T1000 (cell line): ENCODE results near the gene COL26A1.
A peak's percentile ranks its signal among the peaks of the same experiment; 100 is the strongest.

Experiments used
- DNase-seq: peaks from one replicate; lab custom pipeline; 2025; ENCODE audit warnings: mixed read lengths; lab: John Stamatoyannopoulos, UW

COL26A1 gene

DNA sequence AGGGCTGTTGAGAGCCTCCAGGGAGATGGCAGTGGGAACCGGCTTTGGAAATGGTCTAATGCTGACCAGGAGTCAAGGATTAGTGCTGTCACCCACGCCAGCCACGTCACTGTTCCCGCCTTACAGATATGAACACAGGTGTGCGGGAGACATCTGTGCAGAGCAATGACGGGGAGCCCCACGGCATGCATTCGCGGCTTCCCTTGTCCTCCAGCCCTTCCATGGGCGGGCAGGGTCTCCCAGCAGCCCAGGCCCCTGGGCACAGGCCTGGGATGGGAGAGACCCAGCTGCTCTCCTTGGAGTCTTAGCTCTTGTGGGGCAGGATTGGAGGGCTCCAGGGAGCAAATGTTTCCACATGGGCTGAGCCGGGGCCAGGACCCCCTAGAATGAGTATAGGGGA is 172.2 kb downstream of the COL26A1 start:
- no peak for DNase-seq

- DNase-seq = no peak
Observed at GRCh38 chr7:101535351-101535751, 172.7 kb downstream of the COL26A1 start.

- DNase-seq = no peak
Observed at GRCh38 chr7:101536232-101536631, 173.6 kb downstream of the COL26A1 start.

GRCh38 chr7:101536668-101537067 is 174.0 kb downstream of the COL26A1 start:
- DNase-seq = no peak

GRCh38 chr7:101537205-101537604 is 174.5 kb downstream of the COL26A1 start:
- DNase-seq = no peak

GRCh38 chr7:101537935-101538595 is 175.4 kb downstream of the COL26A1 start:
- DNase-seq = no peak

GRCh38 chr7:101538596-101539459 is 176.2 kb downstream of the COL26A1 start:
- peak; percentile 32 for DNase-seq

GRCh38 chr7:101539784-101540183 is 177.1 kb downstream of the COL26A1 start:
- DNase-seq = no peak

- DNase-seq = peak; percentile 40
Observed at GRCh38 chr7:101542527-101543241, 180.0 kb downstream of the COL26A1 start.

DNA sequence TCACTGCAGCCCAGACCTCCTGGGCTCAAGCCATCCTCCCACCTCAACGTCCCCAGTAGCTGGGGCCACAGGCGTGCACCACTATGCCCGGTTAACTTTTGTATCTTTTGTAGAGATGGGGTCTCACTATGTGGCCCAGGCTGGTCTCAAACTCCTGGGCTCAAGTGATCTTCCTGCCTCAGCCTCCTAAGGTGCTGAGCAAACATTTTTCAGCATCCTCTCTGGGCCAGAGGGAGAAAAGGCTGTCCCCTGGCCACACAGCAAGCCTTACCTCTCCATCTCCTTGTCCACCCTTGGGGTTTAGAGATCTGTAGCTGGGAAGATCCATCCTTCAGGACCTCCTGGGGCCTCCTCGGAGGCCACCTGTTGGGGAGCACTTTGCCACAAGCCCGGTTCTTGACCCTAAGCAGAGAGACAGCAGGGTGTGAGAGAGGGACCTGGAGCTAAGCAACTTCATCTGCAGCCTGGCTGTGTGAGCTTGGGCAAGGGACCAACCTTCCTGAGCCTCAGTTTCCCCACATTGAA is 180.6 kb downstream of the COL26A1 start:
- no peak for DNase-seq

- DNase-seq = no peak
Observed at GRCh38 chr7:101543846-101544245, 181.2 kb downstream of the COL26A1 start.

DNA sequence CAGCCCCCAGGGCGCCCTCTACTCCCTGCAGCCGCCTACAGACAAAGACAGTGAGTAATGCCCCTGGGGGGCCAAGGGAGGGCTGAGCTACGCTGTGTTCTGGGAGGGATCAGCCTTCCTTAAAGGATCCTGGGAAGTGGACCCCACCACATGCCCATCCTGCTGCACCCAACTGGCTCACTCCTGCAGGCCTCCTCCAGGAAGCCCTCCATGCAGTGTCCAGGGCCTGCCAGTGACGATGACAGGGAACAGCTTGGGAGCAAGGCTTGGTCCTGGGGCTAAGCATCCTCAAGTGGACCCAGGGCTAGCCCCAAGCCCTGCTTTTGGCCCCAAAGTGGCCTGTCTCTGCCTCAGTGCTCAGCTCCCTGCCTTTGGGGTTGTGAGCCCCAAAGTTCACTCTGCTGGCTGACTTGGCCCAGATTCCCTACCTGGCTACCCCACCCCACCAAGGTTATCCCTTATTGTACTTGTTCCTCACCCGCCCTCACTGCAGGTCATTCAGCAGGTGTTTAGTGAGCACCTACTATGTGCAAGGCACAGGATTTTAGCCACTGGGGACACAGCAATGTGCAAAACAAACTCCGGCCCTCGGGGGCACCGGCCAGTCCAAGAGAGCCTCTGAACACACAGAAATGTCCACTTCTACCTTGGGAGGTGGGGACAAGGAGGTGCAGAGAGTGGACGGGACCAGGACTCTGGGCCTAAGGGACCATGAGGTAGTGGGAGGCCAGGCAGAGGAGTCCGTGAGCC is 182.9 kb downstream of the COL26A1 start:
- DNase-seq = no peak

DNA sequence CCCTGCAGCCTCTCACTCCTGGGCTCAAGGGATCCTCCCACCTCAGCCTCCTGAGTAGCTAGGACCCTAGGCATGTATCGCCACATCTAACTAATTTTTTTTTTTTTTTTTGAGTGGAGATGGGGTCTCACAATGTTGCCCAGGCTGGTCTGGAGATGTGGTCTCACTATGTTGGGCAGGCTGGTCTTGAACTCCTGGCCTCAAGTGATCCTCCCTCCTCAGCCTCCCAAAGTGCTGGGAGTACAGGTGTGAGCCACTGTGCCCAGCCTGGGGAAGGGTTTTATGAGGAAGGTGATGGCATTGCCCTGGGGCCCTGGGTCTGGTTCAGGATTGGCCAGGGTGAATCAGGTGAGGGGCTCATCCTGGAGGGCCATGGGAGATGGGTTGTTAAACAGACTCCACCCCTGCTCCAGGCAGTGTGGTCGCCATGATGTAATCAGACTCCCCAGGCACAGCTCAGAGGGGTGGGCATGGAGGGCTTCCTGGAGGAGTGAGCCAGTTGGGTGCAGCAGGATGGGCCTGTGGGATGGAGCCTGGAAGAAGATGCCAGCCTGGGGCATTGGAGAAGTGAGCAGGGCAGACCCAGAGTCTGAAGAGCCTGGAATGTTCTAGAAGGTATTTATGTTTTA is 183.7 kb downstream of the COL26A1 start:
- no peak for DNase-seq

DNA sequence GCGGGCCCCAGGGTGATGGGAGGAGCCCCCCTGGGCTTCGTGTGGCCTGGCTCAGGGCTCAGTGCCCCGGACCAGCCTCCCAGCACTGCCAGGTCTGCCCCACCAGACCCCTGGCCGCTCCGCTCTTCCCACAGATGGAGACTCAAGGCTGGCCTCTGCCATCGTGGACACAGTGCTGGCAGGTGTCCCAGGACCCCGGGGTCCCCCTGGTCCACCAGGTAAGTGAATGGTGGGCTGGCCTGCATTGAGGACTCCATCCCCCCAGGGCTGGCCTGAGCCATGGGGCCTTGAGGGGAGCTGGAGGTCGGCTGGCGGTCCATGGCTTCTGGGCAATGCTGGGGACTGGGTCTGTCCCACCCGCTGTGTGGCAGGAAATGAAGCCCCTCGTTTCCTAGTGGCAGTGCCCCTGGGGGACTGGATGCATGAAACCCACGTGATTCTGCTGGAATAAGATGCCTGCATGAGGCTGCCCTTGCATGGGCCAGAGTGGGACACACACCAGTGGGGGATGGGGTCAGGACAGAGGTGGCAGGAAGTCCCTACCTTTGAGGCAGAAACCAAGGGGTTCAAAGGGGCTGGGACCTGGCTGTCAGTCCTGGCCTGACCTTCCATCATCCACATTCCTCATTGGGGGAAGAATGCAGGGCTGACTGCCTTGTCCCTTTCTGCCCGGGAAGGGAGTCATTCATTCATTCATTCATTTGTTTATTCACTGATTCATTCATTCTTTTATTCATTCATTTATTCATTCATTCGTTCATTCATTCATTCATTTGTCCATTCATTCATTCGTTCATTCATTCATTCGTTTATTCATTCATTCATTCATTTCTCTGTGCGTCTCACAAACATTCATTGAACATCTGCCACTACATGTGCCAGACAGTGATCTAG is 184.6 kb downstream of the COL26A1 start:
- no peak for DNase-seq

GRCh38 chr7:101547916-101548661 is 185.4 kb downstream of the COL26A1 start:
- no peak for DNase-seq

DNA sequence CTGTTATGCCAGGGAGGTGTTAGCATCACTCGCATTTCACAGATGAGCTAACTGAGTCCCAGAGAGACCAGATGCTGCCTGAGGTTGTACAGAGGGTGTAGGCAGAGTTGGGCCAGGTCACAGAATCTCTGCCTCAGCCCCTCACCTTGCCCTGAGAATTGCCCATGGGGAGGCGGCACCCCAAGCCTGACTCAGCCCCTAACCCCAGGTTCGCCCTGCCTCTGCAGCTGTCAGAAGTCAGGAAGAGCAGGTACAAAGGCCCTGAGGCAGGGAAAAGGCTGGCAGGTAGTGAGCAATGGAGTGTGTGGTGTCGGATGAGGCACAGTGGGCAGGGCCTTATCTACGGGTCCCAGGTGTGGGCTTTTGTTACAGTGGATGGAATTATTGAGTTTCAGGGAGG is 187.1 kb downstream of the COL26A1 start:
- DNase-seq = no peak

DNA sequence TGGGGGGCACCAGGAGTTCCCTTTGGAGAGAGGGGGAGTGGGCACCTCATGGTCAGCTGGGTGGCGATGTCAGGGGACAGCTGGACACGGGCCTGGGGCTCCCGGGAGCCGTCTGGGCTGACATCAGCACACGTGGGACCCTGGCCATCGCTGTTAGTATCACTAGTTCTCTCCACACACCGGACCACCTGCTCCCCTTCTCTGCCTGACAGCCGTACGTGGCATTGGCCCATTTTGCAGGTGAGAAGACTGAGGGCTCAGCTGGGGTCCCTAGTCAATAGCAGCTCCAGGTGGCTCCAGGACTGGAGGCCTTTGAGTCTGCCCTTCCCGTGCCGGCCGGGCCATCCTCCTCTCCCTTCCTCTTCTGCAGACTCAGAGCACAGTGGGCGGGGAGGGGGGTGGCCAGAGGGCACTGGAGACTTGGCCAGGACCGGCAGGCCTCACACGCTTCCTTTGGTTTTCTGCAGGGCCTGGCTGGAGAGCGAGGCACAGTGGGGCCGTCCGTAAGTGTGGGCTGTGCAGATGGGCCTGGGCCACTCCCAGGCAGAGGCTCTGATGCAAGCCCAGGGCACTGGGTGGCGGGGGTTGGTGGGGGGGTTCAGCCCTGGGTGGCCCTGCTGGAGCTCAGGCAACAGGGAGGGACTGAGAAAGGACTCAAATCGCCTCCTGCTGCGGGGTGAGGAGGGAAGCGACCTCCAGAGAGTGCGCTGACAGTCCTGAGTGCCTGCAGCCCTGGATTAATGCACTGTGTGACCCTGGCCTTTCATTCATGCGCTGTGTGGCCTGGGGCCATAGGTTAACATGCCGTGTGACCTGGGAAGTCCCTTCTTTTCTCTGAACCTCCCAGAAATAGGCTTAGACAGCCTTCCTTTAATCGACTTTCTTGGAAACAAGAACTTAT is 188.2 kb downstream of the COL26A1 start:
- no peak for DNase-seq

DNA sequence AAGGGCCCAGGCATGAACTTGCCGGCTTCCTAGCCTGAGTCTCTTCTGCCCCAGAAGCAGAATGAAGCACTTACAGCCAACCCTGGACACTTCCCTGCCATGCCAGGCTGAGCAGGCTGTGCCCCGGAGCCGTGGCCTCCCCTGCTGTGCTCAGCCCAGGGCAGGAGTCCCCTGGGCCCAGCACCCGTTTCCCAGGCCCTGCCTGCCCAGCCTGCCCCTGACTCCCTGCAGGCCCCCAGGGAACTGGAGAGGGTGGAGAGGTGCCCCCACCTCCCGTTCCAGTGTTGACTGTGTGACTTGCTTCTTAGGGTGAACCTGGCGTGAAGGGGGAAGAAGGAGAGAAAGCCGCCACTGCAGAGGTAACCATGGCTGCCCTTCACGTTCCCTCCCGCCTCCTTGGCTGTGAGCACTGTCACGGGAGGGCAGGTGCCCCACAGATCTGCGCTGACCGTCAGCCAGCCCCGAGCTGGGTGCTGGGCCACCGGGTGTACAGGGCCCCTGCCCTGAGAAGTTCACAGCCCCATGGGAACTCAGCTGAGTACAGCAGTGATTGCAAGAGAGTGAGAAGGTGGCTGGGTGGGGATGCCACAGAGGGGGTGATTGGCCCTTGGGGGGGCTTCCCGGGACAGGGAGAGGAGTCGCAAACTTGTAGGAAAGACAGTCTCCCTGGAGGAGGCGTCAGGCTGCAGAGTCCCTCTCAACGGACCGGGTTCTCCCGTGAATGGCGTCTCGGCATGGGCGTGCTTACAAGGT is 190.5 kb downstream of the COL26A1 start:
- DNase-seq = no peak
